A673 (cell line): ENCODE measurements around the gene SCAF4. TPM values are rescaled to one million over a fixed set of nuclear protein-coding genes. Genes with fewer than 3 reads are reported as not detected.

Source experiments
- BruUV-seq: library from RNA; stranded (reverse); fragments of 400-500 nt; replicated peaks from 2 replicates; lab custom pipeline; 2021; lab: Mats Ljungman, UMichigan
- CTCF ChIA-PET: fragments of 300-600 bp; sonication (Branson Sonifier 250); formaldehyde crosslinking; loops from one replicate; lab custom pipeline; 2022; ENCODE audit warnings: antibody characterized with exemption; lab: Charles Lee
- POLR2A ChIA-PET: fragments of 300-600 bp; sonication (Branson Sonifier 250); formaldehyde crosslinking; loops from one replicate; lab custom pipeline; 2022; ENCODE audit warnings: antibody characterized with exemption; ENCODE audit not compliant: low non-redundant PET; lab: Charles Lee
- DNase-seq: peaks from one replicate; pipeline ENCODE4 v3.0.0-alpha.2; 2015; ENCODE audit warnings: low spot score
- H3K27ac ChIP-seq: fragments of 200-600 bp; sonication (generic); 2 replicates; pipeline ENCODE4 v1.5.1; 2016; ENCODE audit warnings: mixed run types, low read depth, mild to moderate bottlenecking, mixed read lengths, antibody characterized with exemption, low read length; ENCODE audit not compliant: poor library complexity, severe bottlenecking
- H3K27me3 ChIP-seq: fragments of 200-600 bp; sonication (generic); replicated peaks from 2 replicates; pipeline ENCODE4 v1.6.1; 2017; ENCODE audit warnings: mixed run types, low read depth, mild to moderate bottlenecking, mixed read lengths, antibody characterized with exemption, low read length; ENCODE audit not compliant: insufficient read depth, poor library complexity
- H3K36me3 ChIP-seq: fragments of 200-600 bp; sonication (generic); 2 replicates; pipeline ENCODE4 v1.6.1; 2016; ENCODE audit warnings: mixed run types, mild to moderate bottlenecking, mixed read lengths, antibody characterized with exemption, low read length; ENCODE audit not compliant: insufficient read depth, poor library complexity, severe bottlenecking
- H3K4me1 ChIP-seq: fragments of 200-600 bp; sonication (generic); 2 replicates; pipeline ENCODE4 v1.6.1; 2017; ENCODE audit warnings: mixed run types, mild to moderate bottlenecking, mixed read lengths, antibody characterized with exemption, low read length; ENCODE audit not compliant: insufficient read depth, poor library complexity, severe bottlenecking
- H3K4me3 ChIP-seq: fragments of 200-600 bp; sonication (generic); 2 replicates; pipeline ENCODE4 v1.5.1; 2016; ENCODE audit warnings: low read depth, mixed run types, mild to moderate bottlenecking, mixed read lengths, low read length; ENCODE audit not compliant: poor library complexity, severe bottlenecking
- H3K9me3 ChIP-seq: fragments of 200-600 bp; sonication (generic); 2 replicates; pipeline ENCODE4 v1.6.1; 2016; ENCODE audit warnings: mixed run types, low read depth, mild to moderate bottlenecking, mixed read lengths, antibody characterized with exemption, low read length; ENCODE audit not compliant: poor library complexity, severe bottlenecking
- EZH2 ChIP-seq: fragments of 200-600 bp; sonication (generic); IDR thresholded peaks from 2 replicates; pipeline ENCODE4 v1.6.1; 2017; ENCODE audit warnings: borderline replicate concordance, low read depth, mild to moderate bottlenecking, mixed read lengths, antibody characterized with exemption, low read length; ENCODE audit not compliant: poor library complexity, severe bottlenecking
- intact Hi-C: fragments of 100-400 bp; cut with micrococcal nuclease; formaldehyde crosslinking; loops from one replicate; pipeline ENCODE4 v1.10.0; 2022; ENCODE audit not compliant: unreplicated experiment
- total RNA-seq: library from RNA; stranded (reverse); gene quantifications from 2 replicates; pipeline ENCODE4 v1.2.3, GENCODE V29; 2021
- TF ChIP-seq, protein P1 (sequence below): fragments of 300-800, 200-600 bp; sonication (generic); conservative IDR thresholded peaks from 2 replicates; pipeline ENCODE4 v1.5.1; 2017; ENCODE audit warnings: low read depth, mild to moderate bottlenecking, antibody characterized with exemption, low read length, moderate library complexity, mixed read lengths

Gene SCAF4
- total RNA-seq, 1 experiment from 2014 or later, result 57.0 TPM

DNA sequence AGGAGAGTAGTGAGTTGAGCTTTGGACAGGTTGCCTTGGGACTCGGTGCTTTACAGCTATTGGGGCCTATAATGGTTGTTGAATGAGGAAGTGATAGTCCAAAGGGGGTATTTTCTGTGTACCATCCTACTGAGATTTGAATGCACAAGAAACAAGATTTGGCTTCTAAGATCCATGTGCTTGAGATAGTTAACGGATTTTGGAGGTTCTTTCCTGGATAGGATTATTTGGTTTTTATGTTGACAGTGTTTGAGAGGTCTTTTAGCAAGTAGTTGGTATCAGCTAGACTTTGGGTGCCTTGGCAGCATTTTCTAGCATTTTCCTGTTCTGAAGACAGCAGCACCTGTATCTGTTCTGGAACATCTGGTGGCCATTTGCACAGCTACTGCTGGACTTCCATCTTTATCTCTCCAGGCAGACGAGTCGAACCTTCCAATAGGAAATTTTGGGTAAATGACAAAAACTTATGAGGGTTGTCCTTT is 3.6 kb upstream of the SCAF4 start:
- no peaks in the 10 kb centered on the region for H3K36me3 ChIP-seq
- H3K4me1 ChIP-seq, result peaks cover 13% of the 10 kb centered on the region
- no peaks in the 10 kb centered on the region for H3K9me3 ChIP-seq
- ChIA-PET CTCF (no interaction called here), POLR2A (no interaction called here)
- H3K27me3 ChIP-seq, result no peaks in the 10 kb centered on the region
- no peak overlapping the region for H3K4me3 ChIP-seq
- TF ChIP-seq, protein P1, sequence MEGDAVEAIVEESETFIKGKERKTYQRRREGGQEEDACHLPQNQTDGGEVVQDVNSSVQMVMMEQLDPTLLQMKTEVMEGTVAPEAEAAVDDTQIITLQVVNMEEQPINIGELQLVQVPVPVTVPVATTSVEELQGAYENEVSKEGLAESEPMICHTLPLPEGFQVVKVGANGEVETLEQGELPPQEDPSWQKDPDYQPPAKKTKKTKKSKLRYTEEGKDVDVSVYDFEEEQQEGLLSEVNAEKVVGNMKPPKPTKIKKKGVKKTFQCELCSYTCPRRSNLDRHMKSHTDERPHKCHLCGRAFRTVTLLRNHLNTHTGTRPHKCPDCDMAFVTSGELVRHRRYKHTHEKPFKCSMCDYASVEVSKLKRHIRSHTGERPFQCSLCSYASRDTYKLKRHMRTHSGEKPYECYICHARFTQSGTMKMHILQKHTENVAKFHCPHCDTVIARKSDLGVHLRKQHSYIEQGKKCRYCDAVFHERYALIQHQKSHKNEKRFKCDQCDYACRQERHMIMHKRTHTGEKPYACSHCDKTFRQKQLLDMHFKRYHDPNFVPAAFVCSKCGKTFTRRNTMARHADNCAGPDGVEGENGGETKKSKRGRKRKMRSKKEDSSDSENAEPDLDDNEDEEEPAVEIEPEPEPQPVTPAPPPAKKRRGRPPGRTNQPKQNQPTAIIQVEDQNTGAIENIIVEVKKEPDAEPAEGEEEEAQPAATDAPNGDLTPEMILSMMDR, result no peak
- TF ChIP-seq EZH2, result no peak
- intact Hi-C loops, result no loop called here
- no peak for DNase-seq
- BruUV-seq, result no TSS peak
- no peak overlapping the region for H3K27ac ChIP-seq

DNA sequence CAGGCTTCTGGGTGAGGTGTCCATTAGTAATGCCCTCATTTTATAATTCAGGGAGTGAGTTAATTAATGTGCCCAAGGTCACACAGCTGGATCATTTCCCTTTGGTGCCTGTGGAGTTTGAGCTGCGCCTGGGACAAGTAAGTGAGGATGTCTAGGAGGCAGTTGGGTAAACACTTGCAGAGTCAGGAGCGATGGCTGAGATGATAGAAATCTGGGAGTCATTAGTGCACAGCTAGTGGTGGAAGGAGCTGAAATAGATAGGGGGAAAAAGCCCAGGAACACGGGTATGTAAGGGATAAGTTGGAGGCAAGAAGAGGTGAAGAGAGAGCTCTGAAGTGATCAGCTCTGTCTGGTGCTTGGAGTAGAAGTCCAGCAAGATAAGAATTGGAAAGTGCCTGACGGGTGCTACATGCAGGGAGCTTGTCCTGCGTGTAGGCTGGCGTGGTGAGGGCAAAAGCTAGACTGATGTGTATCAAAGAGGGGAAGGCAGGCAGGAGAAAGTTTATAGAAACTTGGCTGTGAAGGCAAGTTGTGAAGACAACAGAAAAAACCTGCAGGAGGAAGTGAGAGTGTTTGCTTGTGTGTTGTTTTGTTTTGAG is 1.7 kb upstream of the SCAF4 start:
- no peaks in the 10 kb centered on the region for H3K36me3 ChIP-seq
- H3K9me3 ChIP-seq, result no peaks in the 10 kb centered on the region
- peaks cover 24% of the 10 kb centered on the region for H3K4me1 ChIP-seq
- TF ChIP-seq EZH2, result no peak
- TF ChIP-seq, protein P1, result no peak
- no TSS peak for BruUV-seq
- DNase-seq, result peak; percentile 25
- H3K27me3 ChIP-seq, result no peaks in the 10 kb centered on the region
- intact Hi-C loops, result no loop called here
- H3K27ac ChIP-seq, result no peak overlapping the region
- CTCF ChIA-PET, result no interaction called here
- no peak overlapping the region for H3K4me3 ChIP-seq
- POLR2A ChIA-PET, result no interaction called here

DNA sequence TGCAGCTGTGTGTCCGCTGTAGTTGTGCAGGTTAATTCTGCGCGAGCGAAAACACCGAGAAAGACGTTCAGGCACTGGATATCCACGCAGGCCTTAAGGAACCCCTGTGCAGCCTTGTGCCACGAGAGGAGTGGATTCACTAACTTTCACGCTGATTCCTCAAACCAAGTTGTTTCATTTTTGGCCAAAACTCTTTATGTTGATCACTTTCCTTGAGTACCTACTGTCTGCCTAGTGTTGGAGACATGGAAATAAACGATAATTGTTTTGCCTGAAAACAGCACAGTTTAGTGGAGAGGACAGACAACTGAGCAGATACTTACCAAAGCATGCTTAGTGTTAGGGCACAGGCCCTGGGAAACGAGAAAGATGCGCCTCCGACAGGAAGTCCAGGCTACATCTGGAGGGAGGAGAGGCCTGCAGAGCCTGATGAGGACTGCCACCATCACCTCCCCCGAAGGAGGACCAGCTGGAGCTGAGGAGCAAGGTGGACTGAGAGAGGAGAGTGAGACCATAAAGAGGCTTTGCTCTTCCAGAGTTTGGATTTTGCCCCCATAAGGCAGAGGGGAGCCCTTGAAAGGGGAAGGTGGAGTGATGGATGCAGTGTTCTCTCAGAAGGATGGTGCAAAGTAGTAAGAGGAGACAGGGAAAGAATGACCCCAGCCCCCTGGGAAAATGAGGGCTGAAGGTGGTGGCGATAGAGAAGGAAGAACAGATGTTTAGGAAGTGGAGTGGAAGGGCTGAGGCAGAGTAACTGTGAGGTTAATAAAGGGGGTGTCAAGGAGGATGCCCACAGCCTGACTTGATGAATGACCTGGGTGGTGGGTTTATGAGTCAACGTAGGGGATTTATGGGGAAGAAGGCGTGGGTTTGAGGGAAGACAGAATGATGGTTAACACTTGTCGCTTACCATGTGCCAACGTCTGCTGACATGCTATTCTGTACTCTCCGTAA is 956 bp upstream of the SCAF4 start:
- Histone ChIP-seq H3K4me3 (peak overlapping the region; percentile 98), H3K9me3 (no peaks in the 10 kb centered on the region), H3K27me3 (no peaks in the 10 kb centered on the region), H3K4me1 (peaks cover 28% of the 10 kb centered on the region), H3K36me3 (no peaks in the 10 kb centered on the region), H3K27ac (peak overlapping the region; percentile 96)
- BruUV-seq, result TSS peak; percentile 83
- no peak for DNase-seq
- ChIA-PET POLR2A (interaction anchor here (0.6 kb wide), 1 partner anchor 523 kb away, joined by 6 read pairs; no protein-coding TSS in a partner anchor), CTCF (no interaction called here)
- TF ChIP-seq, protein P1, result no peak
- TF ChIP-seq EZH2, result no peak
- intact Hi-C loops, result no loop called here
